Left lung (tissue), 10 donors: Measurements from ENCODE around the gene CYP27A1. TPM values are rescaled to one million over a fixed set of nuclear protein-coding genes. Genes with fewer than 3 reads are reported as not detected.

Source experiments
- ATAC-seq: fragments of 200-7000 bp; cut with Tn5 transposase; one replicate; pipeline ENCODE4 v1.9.1; 2020; ENCODE audit warnings: moderate library complexity
- DNase-seq, 4 donors: peaks; one replicate each; pipeline ENCODE4 v3.0.0-alpha.2; 2013 to 2020
- H3K27ac ChIP-seq, 2 donors: fragments of 200-600 bp; sonication (generic) in 1 of 2; one replicate each; pipeline versions ENCODE4 v1.5.0 to v1.8.0; 2020 to 2021
- H3K27me3 ChIP-seq, 2 donors: fragments of 200-600 bp; sonication (generic) in 1 of 2; one replicate each; pipeline versions ENCODE4 v1.5.0 to v1.8.0; 2020 to 2021
- H3K36me3 ChIP-seq, 2 donors: fragments of 200-600 bp; sonication (generic) in 1 of 2; one replicate each; pipeline versions ENCODE4 v1.5.0 to v1.8.0; 2020 to 2021
- H3K4me1 ChIP-seq, 2 donors: fragments of 200-600 bp; one replicate each; pipeline ENCODE4 v1.8.0; 2021
- H3K4me3 ChIP-seq, 2 donors: fragments of 200-600 bp; sonication (generic) in 1 of 2; one replicate each; pipeline versions ENCODE4 v1.5.0 to v1.8.0; 2020 to 2021; ENCODE audit warnings: mild to moderate bottlenecking in 1 of 2
- H3K9me3 ChIP-seq, 2 donors: fragments of 200-600 bp; sonication (generic) in 1 of 2; one replicate each; pipeline versions ENCODE4 v1.5.0 to v1.8.0; 2020 to 2021
- intact Hi-C, 2 donors: fragments of 100-400 bp; cut with DNase I; formaldehyde crosslinking; loops; one replicate each; pipeline versions ENCODE4 v1.11.2 to v1.14.2; 2022
- polyA plus RNA-seq, 6 donors: library from polyadenylated mRNA; unstranded; fragments of 120-200 nt; gene quantifications; one replicate each; pipeline ENCODE4 v1.2.1, GENCODE V29; 2013; ENCODE audit not compliant: insufficient read length in 6 of 6
- total RNA-seq, 2 donors: library from RNA; stranded (reverse); fragmentation: NEBNext Ultra II Directional; extraction: Animal tissue kit (Norgen Biotek cat#: 25700); gene quantifications; one replicate each; pipeline ENCODE4 v1.2.1, GENCODE V29; 2021
- TF ChIP-seq, protein P1 (sequence below), 2 donors: fragments of 200-600 bp; sonication (generic) in 1 of 2; IDR thresholded peaks; one replicate each; pipeline versions ENCODE4 v1.5.0 to v1.8.0; 2021; ENCODE audit warnings: antibody characterized with exemption in 2 of 2
- donor health status: DM: no; HTN: yes; CAD: no.
- donor health status: DM: no; HTN: no; CAD: no.

CYP27A1 gene
- total and polyA plus RNA-seq, 8 donors = 24.3 to 95.9 (median 30.7) TPM

GRCh38 chr2:218734190-218734975 is 47.6 kb upstream of the CYP27A1 start:
- no peak overlapping the region for H3K4me3 ChIP-seq
- no peaks in the 10 kb centered on the region for H3K9me3 ChIP-seq
- peaks cover 18 to 59% of the 10 kb centered on the region in 2 donors for H3K4me1 ChIP-seq
- peaks cover 0 to 21% of the 10 kb centered on the region in 2 donors for H3K36me3 ChIP-seq
- ATAC-seq = no peak
- intact Hi-C loops = no loop called here
- TF ChIP-seq, protein P1, sequence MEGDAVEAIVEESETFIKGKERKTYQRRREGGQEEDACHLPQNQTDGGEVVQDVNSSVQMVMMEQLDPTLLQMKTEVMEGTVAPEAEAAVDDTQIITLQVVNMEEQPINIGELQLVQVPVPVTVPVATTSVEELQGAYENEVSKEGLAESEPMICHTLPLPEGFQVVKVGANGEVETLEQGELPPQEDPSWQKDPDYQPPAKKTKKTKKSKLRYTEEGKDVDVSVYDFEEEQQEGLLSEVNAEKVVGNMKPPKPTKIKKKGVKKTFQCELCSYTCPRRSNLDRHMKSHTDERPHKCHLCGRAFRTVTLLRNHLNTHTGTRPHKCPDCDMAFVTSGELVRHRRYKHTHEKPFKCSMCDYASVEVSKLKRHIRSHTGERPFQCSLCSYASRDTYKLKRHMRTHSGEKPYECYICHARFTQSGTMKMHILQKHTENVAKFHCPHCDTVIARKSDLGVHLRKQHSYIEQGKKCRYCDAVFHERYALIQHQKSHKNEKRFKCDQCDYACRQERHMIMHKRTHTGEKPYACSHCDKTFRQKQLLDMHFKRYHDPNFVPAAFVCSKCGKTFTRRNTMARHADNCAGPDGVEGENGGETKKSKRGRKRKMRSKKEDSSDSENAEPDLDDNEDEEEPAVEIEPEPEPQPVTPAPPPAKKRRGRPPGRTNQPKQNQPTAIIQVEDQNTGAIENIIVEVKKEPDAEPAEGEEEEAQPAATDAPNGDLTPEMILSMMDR (IDR thresholded peaks at IDR 0.05) = no peak
- H3K27me3 ChIP-seq = no peaks in the 10 kb centered on the region
- DNase-seq = no peak
- H3K27ac ChIP-seq = peak overlapping the region; percentile 88 to 90

GRCh38 chr2:218736531-218736930 is 45.4 kb upstream of the CYP27A1 start:
- ATAC-seq = no peak
- TF ChIP-seq, protein P1 (IDR thresholded peaks at IDR 0.05) = no peak
- DNase-seq = no peak
- Histone ChIP-seq H3K36me3 (peaks cover 0 to 41% of the 10 kb centered on the region in 2 donors), H3K27me3 (no peaks in the 10 kb centered on the region), H3K27ac (no peak overlapping the region), H3K4me1 (peaks cover 15 to 40% of the 10 kb centered on the region in 2 donors), H3K9me3 (no peaks in the 10 kb centered on the region), H3K4me3 (no peak overlapping the region)
- intact Hi-C loops = no loop called here

DNA sequence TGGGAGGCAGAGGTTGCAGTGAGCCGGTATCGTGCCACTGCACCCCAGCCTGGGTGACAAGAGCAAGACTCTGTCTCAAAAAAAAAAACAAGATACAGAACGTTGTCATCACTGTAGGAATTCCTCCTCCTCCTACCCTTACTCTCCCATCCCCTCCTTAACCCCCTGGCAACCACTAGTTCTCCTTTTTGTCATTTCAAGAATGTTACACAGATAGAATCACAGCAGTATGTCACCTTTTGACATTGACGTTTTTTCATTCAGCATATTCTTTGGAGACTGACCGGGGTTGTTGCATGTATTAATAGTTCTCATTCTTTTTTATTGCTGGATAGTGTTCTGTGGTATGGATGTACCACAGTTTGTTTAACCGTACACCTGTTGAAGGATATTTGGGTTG is 38.9 kb upstream of the CYP27A1 start:
- intact Hi-C loops = no loop called here
- no peaks in the 10 kb centered on the region for H3K27me3 ChIP-seq
- peak; percentile 15 for ATAC-seq
- H3K4me1 ChIP-seq = peaks cover 0 to 38% of the 10 kb centered on the region in 2 donors
- no peaks in the 10 kb centered on the region for H3K9me3 ChIP-seq
- TF ChIP-seq, protein P1 (IDR thresholded peaks at IDR 0.05) = no peak
- H3K27ac ChIP-seq = peak overlapping the region in 1 of 2 donors; percentile 83
- H3K4me3 ChIP-seq = no peak overlapping the region
- peaks cover 0 to 79% of the 10 kb centered on the region in 2 donors for H3K36me3 ChIP-seq
- DNase-seq = no peak

GRCh38 chr2:218744615-218745014 is 37.3 kb upstream of the CYP27A1 start:
- no peaks in the 10 kb centered on the region for H3K27me3 ChIP-seq
- no peak for DNase-seq
- intact Hi-C loops = no loop called here
- ATAC-seq = peak; percentile 44
- H3K36me3 ChIP-seq = peaks cover 0 to 80% of the 10 kb centered on the region in 2 donors
- peaks cover 0 to 50% of the 10 kb centered on the region in 2 donors for H3K4me1 ChIP-seq
- no peaks in the 10 kb centered on the region for H3K9me3 ChIP-seq
- H3K27ac ChIP-seq = peak overlapping the region; percentile 34 to 83
- H3K4me3 ChIP-seq = no peak overlapping the region
- TF ChIP-seq, protein P1 (IDR thresholded peaks at IDR 0.05) = no peak

GRCh38 chr2:218745160-218745558 is 36.8 kb upstream of the CYP27A1 start:
- no peaks in the 10 kb centered on the region for H3K9me3 ChIP-seq
- intact Hi-C loops = no loop called here
- ATAC-seq = peak; percentile 81
- H3K27me3 ChIP-seq = no peaks in the 10 kb centered on the region
- H3K4me3 ChIP-seq = no peak overlapping the region
- TF ChIP-seq, protein P1 (IDR thresholded peaks at IDR 0.05) = no peak
- peaks cover 0 to 50% of the 10 kb centered on the region in 2 donors for H3K4me1 ChIP-seq
- H3K27ac ChIP-seq = peak overlapping the region; percentile 34 to 83
- H3K36me3 ChIP-seq = peaks cover 0 to 80% of the 10 kb centered on the region in 2 donors
- peak in 1 of 4 donors; percentile 59 for DNase-seq
